WI38 (cell line): ENCODE data around the gene SLX9.

Experiments used
- H3K4me3 ChIP-seq: 2 replicates; pipeline ENCODE4 v1.5.1; 2011; ENCODE audit warnings: low read depth, mild to moderate bottlenecking, control low read depth, low read length
- CTCF ChIP-seq: IDR thresholded peaks from 2 replicates; pipeline ENCODE4 v1.5.1; 2012; ENCODE audit warnings: low read depth, mild to moderate bottlenecking, control low read depth, low read length

The SLX9 gene

GRCh38 chr21:44893948-44894656, 45.7 kb upstream of the SLX9 start:
- no peak overlapping the region for H3K4me3 ChIP-seq
- TF ChIP-seq CTCF = no peak

- no peak overlapping the region for H3K4me3 ChIP-seq
- no peak for TF ChIP-seq CTCF
These were observed 45.0 kb upstream of the SLX9 start for GRCh38 chr21:44894687-44895302.

- no peak overlapping the region for H3K4me3 ChIP-seq
- TF ChIP-seq CTCF = no peak
These were observed 44.0 kb upstream of the SLX9 start for GRCh38 chr21:44895859-44896258.

GRCh38 chr21:44896561-44897286, 43.1 kb upstream of the SLX9 start:
- no peak for TF ChIP-seq CTCF

GRCh38 chr21:44897326-44898010, 42.4 kb upstream of the SLX9 start:
- no peak overlapping the region for H3K4me3 ChIP-seq
- TF ChIP-seq CTCF = no peak

More at GRCh38 chr21:44896561-44897286, 43.1 kb upstream of the SLX9 start:
- no peak overlapping the region for H3K4me3 ChIP-seq

GRCh38 chr21:44898011-44898488, 41.8 kb upstream of the SLX9 start:
- no peak overlapping the region for H3K4me3 ChIP-seq
- TF ChIP-seq CTCF = no peak
